HUES48 (cell line): Measurements from ENCODE around the gene CENPT.

Source experiments
- H3K27ac ChIP-seq: one replicate; pipeline ENCODE4 v1.7.0; 2013; ENCODE audit warnings: low read depth, low read length, inconsistent platforms
- H3K27me3 ChIP-seq: 2 replicates; pipeline ENCODE4 v1.6.1; 2013; ENCODE audit warnings: mild to moderate bottlenecking, low read length; ENCODE audit not compliant: control insufficient read depth, insufficient read depth
- H3K36me3 ChIP-seq: 2 replicates; pipeline ENCODE4 v1.6.1; 2013; ENCODE audit warnings: low read length; ENCODE audit not compliant: control insufficient read depth, insufficient read depth
- H3K4me1 ChIP-seq: 2 replicates; pipeline ENCODE4 v1.6.1; 2013; ENCODE audit warnings: mild to moderate bottlenecking, low read length; ENCODE audit not compliant: control insufficient read depth, insufficient read depth
- H3K4me3 ChIP-seq: 2 replicates; pipeline ENCODE4 v1.5.1; 2013; ENCODE audit warnings: mild to moderate bottlenecking, low read depth, low read length
- H3K9ac ChIP-seq: 2 replicates; pipeline ENCODE4 v1.6.1; 2013; ENCODE audit warnings: mild to moderate bottlenecking, low read depth, low read length, moderate library complexity
- H3K9me3 ChIP-seq: 2 replicates; pipeline ENCODE4 v1.6.1; 2013; ENCODE audit warnings: low read length; ENCODE audit not compliant: control insufficient read depth, insufficient read depth

Gene CENPT

GRCh38 chr16:67783353-67783725, 64.2 kb downstream of the CENPT start:
- Histone ChIP-seq H3K27ac (no peak overlapping the region), H3K4me1 (no peaks in the 10 kb centered on the region), H3K27me3 (no peaks in the 10 kb centered on the region), H3K4me3 (no peak overlapping the region), H3K36me3 (no peaks in the 10 kb centered on the region), H3K9ac (no peak overlapping the region), H3K9me3 (no peaks in the 10 kb centered on the region)

DNA sequence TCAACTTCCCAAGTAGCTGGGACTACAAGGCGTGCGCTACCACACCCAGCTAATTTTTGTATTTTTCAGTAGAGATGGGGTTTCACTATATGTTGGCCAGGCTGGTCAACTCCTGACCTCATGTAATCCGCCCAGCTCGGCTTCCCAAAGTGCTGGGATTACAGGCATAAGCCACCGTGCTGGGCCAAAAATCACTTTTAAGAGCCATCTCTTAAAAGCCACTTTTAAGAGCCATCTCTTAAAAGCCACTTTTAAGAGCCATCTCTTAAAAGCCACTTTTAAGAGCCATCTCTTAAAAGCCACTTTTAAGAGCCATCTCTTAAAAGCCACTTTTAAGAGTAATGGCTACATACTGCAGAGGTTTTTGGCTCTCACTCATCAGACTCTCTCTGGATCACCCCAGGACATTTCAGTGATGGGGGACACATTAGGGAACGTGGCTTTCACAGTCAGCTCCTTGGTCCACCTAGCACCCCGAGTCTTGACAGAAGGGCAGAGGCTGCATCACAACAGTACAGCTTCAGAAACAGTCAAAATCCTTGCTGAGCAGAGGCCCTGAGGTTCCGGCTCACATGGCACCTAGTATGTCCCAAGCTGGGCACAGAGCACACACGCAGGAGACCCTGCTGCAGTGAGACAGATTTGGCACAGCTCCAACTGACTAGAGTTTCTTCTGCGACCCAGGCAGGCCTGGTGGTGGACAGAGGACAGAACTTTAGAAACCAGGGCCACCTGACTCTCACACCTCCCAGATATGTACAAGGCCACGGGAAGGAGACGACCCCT, 64.7 kb downstream of the CENPT start:
- no peaks in the 10 kb centered on the region for H3K9me3 ChIP-seq
- no peak overlapping the region for H3K27ac ChIP-seq
- no peaks in the 10 kb centered on the region for H3K36me3 ChIP-seq
- H3K4me3 ChIP-seq: no peak overlapping the region
- H3K9ac ChIP-seq: no peak overlapping the region
- no peaks in the 10 kb centered on the region for H3K27me3 ChIP-seq
- H3K4me1 ChIP-seq: no peaks in the 10 kb centered on the region

DNA sequence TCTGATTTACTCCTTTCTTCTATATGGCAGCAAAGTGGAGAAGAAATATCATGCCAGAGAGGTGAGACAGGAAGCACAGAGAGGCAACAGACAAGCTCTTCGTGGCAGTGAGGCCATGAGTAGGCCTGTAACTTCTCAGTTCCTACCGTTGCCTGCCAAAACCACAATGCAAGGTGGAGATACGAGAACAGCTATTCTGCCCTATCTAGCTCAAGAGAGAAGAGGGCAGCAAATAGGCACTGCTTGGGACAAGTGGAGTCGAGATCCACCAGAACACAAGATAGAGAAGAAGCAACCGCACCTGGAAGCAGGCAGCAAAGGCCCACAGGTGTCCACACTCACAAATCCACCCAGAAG, 66.0 kb downstream of the CENPT start:
- no peak overlapping the region for H3K4me3 ChIP-seq
- H3K27ac ChIP-seq: no peak overlapping the region
- H3K4me1 ChIP-seq: no peaks in the 10 kb centered on the region
- H3K9ac ChIP-seq: no peak overlapping the region
- H3K9me3 ChIP-seq: no peaks in the 10 kb centered on the region
- H3K27me3 ChIP-seq: no peaks in the 10 kb centered on the region
- H3K36me3 ChIP-seq: no peaks in the 10 kb centered on the region

- no peaks in the 10 kb centered on the region for H3K27me3 ChIP-seq
- no peaks in the 10 kb centered on the region for H3K36me3 ChIP-seq
- no peaks in the 10 kb centered on the region for H3K9me3 ChIP-seq
- H3K4me3 ChIP-seq: no peak overlapping the region
- no peak overlapping the region for H3K9ac ChIP-seq
- H3K27ac ChIP-seq: no peak overlapping the region
- H3K4me1 ChIP-seq: no peaks in the 10 kb centered on the region
Observed at GRCh38 chr16:67780847-67781564, 66.5 kb downstream of the CENPT start.

- Histone ChIP-seq H3K9ac (no peak overlapping the region), H3K27ac (no peak overlapping the region), H3K4me1 (no peaks in the 10 kb centered on the region), H3K4me3 (no peak overlapping the region), H3K27me3 (no peaks in the 10 kb centered on the region), H3K9me3 (no peaks in the 10 kb centered on the region), H3K36me3 (no peaks in the 10 kb centered on the region)
Observed at GRCh38 chr16:67779256-67780014, 68.1 kb downstream of the CENPT start.
